ENCODE data around the gene SH3RF3. TPM values are rescaled to one million over a fixed set of nuclear protein-coding genes. Genes with fewer than 3 reads are reported as not detected.

SH3RF3 gene
- total and polyA plus RNA-seq, 2 of the 13 experiments (the other 11 are each of a cell fraction or from before 2014, with no cell fraction given) = 0.04 TPM; not detected in 1

DNA sequence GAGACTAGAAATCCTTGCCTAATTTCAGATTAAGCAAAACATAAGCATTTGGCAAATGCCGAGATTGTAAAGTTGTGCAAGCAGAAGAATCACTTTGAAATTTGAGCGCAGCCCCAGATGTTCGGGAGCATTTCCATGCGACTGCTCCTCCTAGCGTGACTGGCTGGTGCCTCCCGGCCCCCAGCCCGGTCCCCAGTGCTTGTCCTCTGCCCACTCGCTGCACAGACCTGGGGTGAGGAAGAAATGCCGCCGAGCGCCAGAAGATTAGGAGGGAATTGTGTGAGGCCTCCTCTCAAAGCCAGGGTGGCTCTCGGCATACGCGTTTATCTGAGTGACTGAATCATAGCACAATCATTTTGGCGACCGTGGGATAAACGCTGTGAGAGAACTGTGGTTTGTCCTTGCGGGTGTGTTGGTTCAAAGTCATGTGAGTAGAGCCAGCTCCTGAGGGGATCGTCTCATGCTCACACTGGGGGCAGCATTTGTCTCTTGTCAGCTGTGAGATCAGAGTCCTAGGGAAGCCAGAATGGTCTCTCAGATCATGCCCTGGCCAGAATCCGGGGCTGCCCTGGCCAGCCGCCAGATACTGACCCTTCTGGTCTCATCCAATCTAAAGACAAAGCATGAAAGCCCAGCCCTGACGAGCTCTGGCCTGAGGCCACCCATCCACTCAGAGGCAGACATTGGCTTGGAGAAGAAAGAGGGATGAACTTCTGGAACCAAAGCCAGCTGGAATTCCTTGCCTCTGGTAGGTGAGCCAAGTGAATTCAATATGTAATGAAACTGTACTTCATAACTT is 189.3 kb downstream of the SH3RF3 start (continued):
- TF ChIP-seq, protein P1, sequence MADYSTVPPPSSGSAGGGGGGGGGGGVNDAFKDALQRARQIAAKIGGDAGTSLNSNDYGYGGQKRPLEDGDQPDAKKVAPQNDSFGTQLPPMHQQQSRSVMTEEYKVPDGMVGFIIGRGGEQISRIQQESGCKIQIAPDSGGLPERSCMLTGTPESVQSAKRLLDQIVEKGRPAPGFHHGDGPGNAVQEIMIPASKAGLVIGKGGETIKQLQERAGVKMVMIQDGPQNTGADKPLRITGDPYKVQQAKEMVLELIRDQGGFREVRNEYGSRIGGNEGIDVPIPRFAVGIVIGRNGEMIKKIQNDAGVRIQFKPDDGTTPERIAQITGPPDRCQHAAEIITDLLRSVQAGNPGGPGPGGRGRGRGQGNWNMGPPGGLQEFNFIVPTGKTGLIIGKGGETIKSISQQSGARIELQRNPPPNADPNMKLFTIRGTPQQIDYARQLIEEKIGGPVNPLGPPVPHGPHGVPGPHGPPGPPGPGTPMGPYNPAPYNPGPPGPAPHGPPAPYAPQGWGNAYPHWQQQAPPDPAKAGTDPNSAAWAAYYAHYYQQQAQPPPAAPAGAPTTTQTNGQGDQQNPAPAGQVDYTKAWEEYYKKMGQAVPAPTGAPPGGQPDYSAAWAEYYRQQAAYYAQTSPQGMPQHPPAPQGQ (CRISPR knock-in tag; IDR thresholded peaks at IDR 0.05; ENCODE audit: borderline replicate concordance) = no peak
- TF ChIP-seq SIX1 (CRISPR knock-in tag; IDR thresholded peaks at IDR 0.05; ENCODE audit: borderline replicate concordance) (no peak), ZSCAN29 (CRISPR knock-in tag; conservative IDR thresholded peaks at IDR 0.05) (no peak), NBN (conservative IDR thresholded peaks at IDR 0.05) (no peak)
- TF ChIP-seq, protein P2, sequence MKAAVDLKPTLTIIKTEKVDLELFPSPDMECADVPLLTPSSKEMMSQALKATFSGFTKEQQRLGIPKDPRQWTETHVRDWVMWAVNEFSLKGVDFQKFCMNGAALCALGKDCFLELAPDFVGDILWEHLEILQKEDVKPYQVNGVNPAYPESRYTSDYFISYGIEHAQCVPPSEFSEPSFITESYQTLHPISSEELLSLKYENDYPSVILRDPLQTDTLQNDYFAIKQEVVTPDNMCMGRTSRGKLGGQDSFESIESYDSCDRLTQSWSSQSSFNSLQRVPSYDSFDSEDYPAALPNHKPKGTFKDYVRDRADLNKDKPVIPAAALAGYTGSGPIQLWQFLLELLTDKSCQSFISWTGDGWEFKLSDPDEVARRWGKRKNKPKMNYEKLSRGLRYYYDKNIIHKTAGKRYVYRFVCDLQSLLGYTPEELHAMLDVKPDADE (CRISPR knock-in tag; IDR thresholded peaks at IDR 0.05) = no peak

DNA sequence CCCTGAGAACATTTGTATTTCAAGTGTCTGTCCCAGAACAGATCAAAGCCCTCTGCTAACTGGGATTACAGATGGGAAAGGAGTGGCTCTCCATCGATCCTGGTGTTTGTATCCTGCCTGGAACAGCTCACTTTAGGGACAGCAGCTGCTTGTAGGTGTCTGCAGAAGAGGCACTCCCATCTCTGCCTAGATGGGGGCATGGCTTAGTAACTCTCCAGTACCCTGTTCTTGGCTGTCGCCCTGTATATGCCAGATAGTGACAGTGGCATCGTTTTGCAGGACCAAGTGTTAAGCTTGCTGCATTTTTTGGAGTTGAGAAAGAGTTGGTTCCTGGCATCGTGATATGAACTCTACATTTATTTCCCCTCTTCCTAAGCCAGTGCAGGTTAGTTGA is 189.9 kb downstream of the SH3RF3 start:
- H3K36me3 ChIP-seq (replicated peaks in 1 of 2; ENCODE audit: control insufficient read depth in 1 of 2, insufficient read depth in 2 of 2, low read length in 2 of 2) = no peaks in the 10 kb centered on the region
- H3K9ac ChIP-seq (ENCODE audit: insufficient read depth, low read depth, low read length) = no peak overlapping the region
- DNase-seq (ENCODE audit: low spot score) = no peak
- H3K27me3 ChIP-seq (ENCODE audit: control insufficient read depth in 1 of 2, insufficient read depth in 2 of 2, low read length in 2 of 2) = peaks cover 9 to 43% of the 10 kb centered on the region in 2 experiments; a peak in 4 of 5 replicates
- no peak overlapping the region for H3K4me2 ChIP-seq (ENCODE audit: low read depth, low read length)
- H2AFZ ChIP-seq (ENCODE audit: low read length) = no peak overlapping the region
- no TSS peak for BruUV-seq (replicated peaks)
- FAIRE-seq = no peak
- whole genome bisulfite sequencing (ENCODE audit: low lambda C conversion rate) = 19% methylated on average over 4 of the region's 4 CpGs
- POLR2A ChIA-PET = no interaction called here
- in situ Hi-C loops (cut with HindIII; ENCODE audit: extremely low pct_ligation_motif_present, low pct_unique_long_range_greater_than_20kb) = no loop called here
- H3K4me3 ChIP-seq (replicated peaks in 1 of 3; ENCODE audit: insufficient read depth in 1 of 3, low read depth in 2 of 3, low read length in 3 of 3) = no peak overlapping the region
- peaks cover 17% of the 10 kb centered on the region for H3K4me1 ChIP-seq (ENCODE audit: insufficient read depth, low read length)
- H4K20me1 ChIP-seq (ENCODE audit: insufficient read depth, low read length) = no peaks in the 10 kb centered on the region
- H3K79me2 ChIP-seq (ENCODE audit: insufficient read depth, low read length) = no peaks in the 10 kb centered on the region
- no peaks in the 10 kb centered on the region for H3K9me3 ChIP-seq (ENCODE audit: low read length)
- no peak for TF ChIP-seq TP53 (CRISPR knock-in tag; conservative IDR thresholded peaks at IDR 0.05)
- TF ChIP-seq SP140L (CRISPR knock-in tag; IDR thresholded peaks at IDR 0.05; ENCODE audit: borderline replicate concordance) = no peak
- TF ChIP-seq, protein P3, sequence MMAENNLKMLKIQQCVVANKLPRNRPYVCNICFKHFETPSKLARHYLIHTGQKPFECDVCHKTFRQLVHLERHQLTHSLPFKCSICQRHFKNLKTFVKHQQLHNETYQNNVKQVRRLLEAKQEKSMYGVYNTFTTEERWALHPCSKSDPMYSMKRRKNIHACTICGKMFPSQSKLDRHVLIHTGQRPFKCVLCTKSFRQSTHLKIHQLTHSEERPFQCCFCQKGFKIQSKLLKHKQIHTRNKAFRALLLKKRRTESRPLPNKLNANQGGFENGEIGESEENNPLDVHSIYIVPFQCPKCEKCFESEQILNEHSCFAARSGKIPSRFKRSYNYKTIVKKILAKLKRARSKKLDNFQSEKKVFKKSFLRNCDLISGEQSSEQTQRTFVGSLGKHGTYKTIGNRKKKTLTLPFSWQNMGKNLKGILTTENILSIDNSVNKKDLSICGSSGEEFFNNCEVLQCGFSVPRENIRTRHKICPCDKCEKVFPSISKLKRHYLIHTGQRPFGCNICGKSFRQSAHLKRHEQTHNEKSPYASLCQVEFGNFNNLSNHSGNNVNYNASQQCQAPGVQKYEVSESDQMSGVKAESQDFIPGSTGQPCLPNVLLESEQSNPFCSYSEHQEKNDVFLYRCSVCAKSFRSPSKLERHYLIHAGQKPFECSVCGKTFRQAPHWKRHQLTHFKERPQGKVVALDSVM (CRISPR knock-in tag; IDR thresholded peaks at IDR 0.05) = no peak
- TF ChIP-seq, protein P4, sequence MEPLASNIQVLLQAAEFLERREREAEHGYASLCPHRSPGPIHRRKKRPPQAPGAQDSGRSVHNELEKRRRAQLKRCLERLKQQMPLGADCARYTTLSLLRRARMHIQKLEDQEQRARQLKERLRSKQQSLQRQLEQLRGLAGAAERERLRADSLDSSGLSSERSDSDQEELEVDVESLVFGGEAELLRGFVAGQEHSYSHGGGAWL (CRISPR knock-in tag; IDR thresholded peaks at IDR 0.05) = no peak
- TF ChIP-seq ZFP1 (CRISPR knock-in tag; IDR thresholded peaks at IDR 0.05) = no peak
- CTCF ChIA-PET (ENCODE audit: low intra/inter-chr PET ratio, low total read pairs) = no interaction called here
- intact Hi-C loops (cut with micrococcal nuclease; ENCODE audit: unreplicated experiment) = no loop called here
- peak; percentile 16; the same call in 1 of the 3 replicates for ATAC-seq
- H3K27ac ChIP-seq (ENCODE audit: extremely low read length, insufficient read depth, low read length) = no peak overlapping the region
